K562 (cell line): ENCODE data around the gene USP48. TPM values are rescaled to one million over a fixed set of nuclear protein-coding genes. Genes with fewer than 3 reads are reported as not detected.

Experiments
- HNRNPL ChIP-seq: fragments of 200-400 bp; formaldehyde crosslinking; IDR thresholded peaks from 2 replicates; pipeline ENCODE4 v1.6.1; 2017; ENCODE audit warnings: low read depth, mild to moderate bottlenecking, low read length
- MYC ChIP-seq, 2 experiments: fragments of 250-450 bp in 1 of 2; sonication (Bioruptor Pico) in 1 of 2; IDR thresholded peaks; 2 replicates each; pipeline versions ENCODE4 v1.5.1 to v1.6.1; 2012 to 2021; ENCODE audit warnings: low read depth in 2 of 2, borderline replicate concordance in 1 of 2, improper control_type of control experiment in 1 of 2, low read length in 1 of 2, mild to moderate bottlenecking in 1 of 2, moderate library complexity in 1 of 2
- RBM17 ChIP-seq: fragments of 200-400 bp; formaldehyde crosslinking; IDR thresholded peaks from 2 replicates; pipeline ENCODE4 v1.6.1; 2017; ENCODE audit warnings: low read depth, mild to moderate bottlenecking, low read length, borderline replicate concordance
- SAP30 ChIP-seq: fragments of 200-600 bp; sonication (generic); IDR thresholded peaks from 2 replicates; pipeline ENCODE4 v1.6.1; 2012; ENCODE audit warnings: borderline replicate concordance, low read depth, mild to moderate bottlenecking, moderate library complexity, low read length, control low read depth, inconsistent platforms; ENCODE audit not compliant: insufficient read depth, poor library complexity, severe bottlenecking
- SOX6 ChIP-seq: fragments of 450-650 bp; IDR thresholded peaks from 2 replicates; pipeline ENCODE4 v1.6.1; 2014; ENCODE audit warnings: mild to moderate bottlenecking
- YY1 ChIP-seq, 3 experiments: IDR thresholded peaks; 2 replicates each; pipeline ENCODE4 v1.6.1; 2011; ENCODE audit warnings: low read length in 2 of 3, mild to moderate bottlenecking in 2 of 3, moderate library complexity in 2 of 3, borderline replicate concordance in 1 of 3, control low read depth in 1 of 3, low read depth in 1 of 3; ENCODE audit not compliant: insufficient read depth in 3 of 3, insufficient replicate concordance in 2 of 3, control insufficient read depth in 1 of 3, insufficient read length in 1 of 3; ENCODE audit errors: extremely low read depth in 1 of 3
- ZSCAN32 ChIP-seq: fragments of 450-650 bp; formaldehyde crosslinking; IDR thresholded peaks from 2 replicates; pipeline ENCODE4 v1.4.0; 2020; ENCODE audit warnings: mild to moderate bottlenecking, moderate library complexity
- polyA plus RNA-seq, 8 experiments: library from polyadenylated mRNA; depleted of rRNA in 4 of 8; stranded (reverse) in 5 of 8; unstranded in 3 of 8; fragments of >200 nt; fragmentation: Nextera tagmentation in 2 of 8; fragmentation: Illumina TruSeq in 1 of 8; extraction: Ambion mirVana in 2 of 8; extraction: Trizol in 1 of 8; gene quantifications; 2 replicates each; pipeline versions ENCODE4 v1.2.1 to v1.2.3, GENCODE V29; 2011 to 2014; ENCODE audit warnings: inconsistent platforms in 1 of 8, missing spikeins in 1 of 8
- total RNA-seq, 7 experiments: library from RNA; depleted of rRNA in 6 of 7; stranded (reverse); fragments of >200 nt in 6 of 7; fragmentation: Illumina TruSeq in 2 of 7; extraction: Trizol in 2 of 7; gene quantifications; 2 replicates each; pipeline versions ENCODE4 v1.2.1 to v1.2.3, GENCODE V29; 2011 to 2021; ENCODE audit warnings: low replicate concordance in 1 of 7
- TF ChIP-seq, protein P1 (sequence below): fragments of 450-650 bp; IDR thresholded peaks from 2 replicates; pipeline ENCODE4 v1.6.1; 2016
- TF ChIP-seq, protein P2 (sequence below), 2 experiments: fragments of 450-650 bp; formaldehyde crosslinking in 1 of 2; IDR thresholded peaks; 2 replicates each; pipeline versions ENCODE4 v1.4.0 to v1.6.1; 2014 to 2020; ENCODE audit warnings: mild to moderate bottlenecking in 2 of 2, borderline replicate concordance in 1 of 2, low read depth in 1 of 2
- TF ChIP-seq, protein P3 (sequence below): fragments of 450-650 bp; formaldehyde crosslinking; IDR thresholded peaks from 2 replicates; pipeline ENCODE4 v1.4.0; 2020; ENCODE audit warnings: mild to moderate bottlenecking, mixed read lengths
- TF ChIP-seq, protein P4 (sequence below): fragments of 450-650 bp; conservative IDR thresholded peaks from 2 replicates; pipeline ENCODE4 v1.6.1; 2016; ENCODE audit warnings: missing genetic modification characterization, low read depth, mild to moderate bottlenecking, control low read depth, missing compliant biosample characterization

Gene USP48
- total and polyA plus RNA-seq, 9 of the 15 experiments (the other 6 are each of a cell fraction or from before 2014, with no cell fraction given), result 23.3 to 123 (median 106) TPM

DNA sequence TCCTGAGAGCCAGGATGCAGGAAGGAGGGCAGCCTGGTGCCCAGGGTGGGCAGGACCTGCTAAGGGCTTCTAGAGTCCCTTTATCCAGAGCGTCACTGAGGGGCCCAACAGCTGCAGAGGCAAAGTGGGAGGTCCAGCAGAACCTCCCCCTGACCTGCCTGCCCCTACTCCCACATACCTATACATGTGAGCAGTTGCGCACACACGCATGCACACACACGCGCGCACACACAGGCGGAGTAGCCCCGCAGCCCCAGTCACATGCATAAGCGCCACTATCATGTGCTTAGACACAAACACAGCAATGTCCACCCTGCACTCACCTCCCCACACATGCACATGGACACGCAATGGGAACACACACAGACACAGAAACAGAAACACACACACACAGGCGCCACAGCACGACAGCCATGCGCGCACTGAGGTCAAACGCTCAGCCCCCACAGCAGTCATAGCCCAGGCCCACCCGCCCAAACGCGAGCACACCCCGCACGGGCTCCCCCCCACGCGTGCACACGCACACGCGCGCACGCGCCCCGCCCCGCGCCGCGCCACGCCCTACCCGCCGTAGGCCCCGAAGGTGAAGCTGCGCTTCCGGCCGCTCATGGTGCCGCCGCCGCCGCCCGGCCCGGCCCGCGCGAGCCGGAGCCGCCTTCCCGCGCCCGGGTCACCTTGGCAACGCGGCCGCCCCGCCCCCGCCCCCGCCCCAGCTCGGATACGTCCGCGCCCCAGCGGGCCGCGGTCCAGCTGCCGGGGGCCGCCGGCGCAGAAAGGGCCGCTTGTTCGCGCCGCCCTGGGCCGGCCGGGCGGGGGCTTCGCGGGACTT lies 131.5 kb downstream of the USP48 start (continued):
- TF ChIP-seq MYC (IDR thresholded peaks at IDR 0.05; ENCODE audit: low read depth, low read length) (no peak), MYC (CRISPR knock-in tag; IDR thresholded peaks at IDR 0.05; ENCODE audit: borderline replicate concordance, low read depth) (no peak), HNRNPL (no peak), SAP30 (no peak), YY1 (IDR thresholded peaks at IDR 0.05; ENCODE audit: borderline replicate concordance in 1 of 3, control insufficient read depth in 1 of 3, extremely low read depth in 1 of 3, insufficient read depth in 3 of 3, insufficient read length in 1 of 3, insufficient replicate concordance in 2 of 3, low read depth in 1 of 3, low read length in 2 of 3) (no peak), SOX6 (no peak), ZSCAN32 (no peak), RBM17 (no peak)
- TF ChIP-seq, protein P1, sequence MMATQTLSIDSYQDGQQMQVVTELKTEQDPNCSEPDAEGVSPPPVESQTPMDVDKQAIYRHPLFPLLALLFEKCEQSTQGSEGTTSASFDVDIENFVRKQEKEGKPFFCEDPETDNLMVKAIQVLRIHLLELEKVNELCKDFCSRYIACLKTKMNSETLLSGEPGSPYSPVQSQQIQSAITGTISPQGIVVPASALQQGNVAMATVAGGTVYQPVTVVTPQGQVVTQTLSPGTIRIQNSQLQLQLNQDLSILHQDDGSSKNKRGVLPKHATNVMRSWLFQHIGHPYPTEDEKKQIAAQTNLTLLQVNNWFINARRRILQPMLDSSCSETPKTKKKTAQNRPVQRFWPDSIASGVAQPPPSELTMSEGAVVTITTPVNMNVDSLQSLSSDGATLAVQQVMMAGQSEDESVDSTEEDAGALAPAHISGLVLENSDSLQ, result no peak
- TF ChIP-seq, protein P2, sequence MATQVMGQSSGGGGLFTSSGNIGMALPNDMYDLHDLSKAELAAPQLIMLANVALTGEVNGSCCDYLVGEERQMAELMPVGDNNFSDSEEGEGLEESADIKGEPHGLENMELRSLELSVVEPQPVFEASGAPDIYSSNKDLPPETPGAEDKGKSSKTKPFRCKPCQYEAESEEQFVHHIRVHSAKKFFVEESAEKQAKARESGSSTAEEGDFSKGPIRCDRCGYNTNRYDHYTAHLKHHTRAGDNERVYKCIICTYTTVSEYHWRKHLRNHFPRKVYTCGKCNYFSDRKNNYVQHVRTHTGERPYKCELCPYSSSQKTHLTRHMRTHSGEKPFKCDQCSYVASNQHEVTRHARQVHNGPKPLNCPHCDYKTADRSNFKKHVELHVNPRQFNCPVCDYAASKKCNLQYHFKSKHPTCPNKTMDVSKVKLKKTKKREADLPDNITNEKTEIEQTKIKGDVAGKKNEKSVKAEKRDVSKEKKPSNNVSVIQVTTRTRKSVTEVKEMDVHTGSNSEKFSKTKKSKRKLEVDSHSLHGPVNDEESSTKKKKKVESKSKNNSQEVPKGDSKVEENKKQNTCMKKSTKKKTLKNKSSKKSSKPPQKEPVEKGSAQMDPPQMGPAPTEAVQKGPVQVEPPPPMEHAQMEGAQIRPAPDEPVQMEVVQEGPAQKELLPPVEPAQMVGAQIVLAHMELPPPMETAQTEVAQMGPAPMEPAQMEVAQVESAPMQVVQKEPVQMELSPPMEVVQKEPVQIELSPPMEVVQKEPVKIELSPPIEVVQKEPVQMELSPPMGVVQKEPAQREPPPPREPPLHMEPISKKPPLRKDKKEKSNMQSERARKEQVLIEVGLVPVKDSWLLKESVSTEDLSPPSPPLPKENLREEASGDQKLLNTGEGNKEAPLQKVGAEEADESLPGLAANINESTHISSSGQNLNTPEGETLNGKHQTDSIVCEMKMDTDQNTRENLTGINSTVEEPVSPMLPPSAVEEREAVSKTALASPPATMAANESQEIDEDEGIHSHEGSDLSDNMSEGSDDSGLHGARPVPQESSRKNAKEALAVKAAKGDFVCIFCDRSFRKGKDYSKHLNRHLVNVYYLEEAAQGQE (IDR thresholded peaks at IDR 0.05; ENCODE audit: borderline replicate concordance), result peak; percentile 41
- TF ChIP-seq, protein P2 (CRISPR knock-in tag; IDR thresholded peaks at IDR 0.05; ENCODE audit: low read depth), result no peak; the same call in 1 of the 2 replicates
- TF ChIP-seq, protein P3, sequence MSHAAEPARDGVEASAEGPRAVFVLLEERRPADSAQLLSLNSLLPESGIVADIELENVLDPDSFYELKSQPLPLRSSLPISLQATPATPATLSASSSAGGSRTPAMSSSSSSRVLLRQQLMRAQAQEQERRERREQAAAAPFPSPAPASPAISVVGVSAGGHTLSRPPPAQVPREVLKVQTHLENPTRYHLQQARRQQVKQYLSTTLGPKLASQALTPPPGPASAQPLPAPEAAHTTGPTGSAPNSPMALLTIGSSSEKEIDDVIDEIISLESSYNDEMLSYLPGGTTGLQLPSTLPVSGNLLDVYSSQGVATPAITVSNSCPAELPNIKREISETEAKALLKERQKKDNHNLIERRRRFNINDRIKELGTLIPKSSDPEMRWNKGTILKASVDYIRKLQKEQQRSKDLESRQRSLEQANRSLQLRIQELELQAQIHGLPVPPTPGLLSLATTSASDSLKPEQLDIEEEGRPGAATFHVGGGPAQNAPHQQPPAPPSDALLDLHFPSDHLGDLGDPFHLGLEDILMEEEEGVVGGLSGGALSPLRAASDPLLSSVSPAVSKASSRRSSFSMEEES (CRISPR knock-in tag), result no peak
- TF ChIP-seq, protein P4, sequence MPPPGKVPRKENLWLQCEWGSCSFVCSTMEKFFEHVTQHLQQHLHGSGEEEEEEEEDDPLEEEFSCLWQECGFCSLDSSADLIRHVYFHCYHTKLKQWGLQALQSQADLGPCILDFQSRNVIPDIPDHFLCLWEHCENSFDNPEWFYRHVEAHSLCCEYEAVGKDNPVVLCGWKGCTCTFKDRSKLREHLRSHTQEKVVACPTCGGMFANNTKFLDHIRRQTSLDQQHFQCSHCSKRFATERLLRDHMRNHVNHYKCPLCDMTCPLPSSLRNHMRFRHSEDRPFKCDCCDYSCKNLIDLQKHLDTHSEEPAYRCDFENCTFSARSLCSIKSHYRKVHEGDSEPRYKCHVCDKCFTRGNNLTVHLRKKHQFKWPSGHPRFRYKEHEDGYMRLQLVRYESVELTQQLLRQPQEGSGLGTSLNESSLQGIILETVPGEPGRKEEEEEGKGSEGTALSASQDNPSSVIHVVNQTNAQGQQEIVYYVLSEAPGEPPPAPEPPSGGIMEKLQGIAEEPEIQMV (tag), result no peak
